OCI-LY1 (cell line): ENCODE measurements around the gene YBX2.
A peak's percentile ranks its signal among the peaks of the same experiment; 100 is the strongest.

Experiments used
- H2AFZ ChIP-seq: fragments of 200-600 bp; sonication (generic), shearing (Covaris generic); 2 replicates; pipeline ENCODE4 v1.6.0; 2014; ENCODE audit warnings: antibody characterized with exemption, mild to moderate bottlenecking, low read length
- H3F3A ChIP-seq: fragments of 200-600 bp; sonication (generic), shearing (Covaris generic); 2 replicates; pipeline ENCODE4 v1.6.0; 2014; ENCODE audit warnings: mild to moderate bottlenecking, antibody characterized with exemption, low read length, moderate library complexity; ENCODE audit not compliant: insufficient read depth
- H3K27ac ChIP-seq: fragments of 200-600 bp; sonication (generic); 2 replicates; pipeline ENCODE4 v1.5.1; 2014; ENCODE audit warnings: low read length, mixed run types, mild to moderate bottlenecking, low read depth; ENCODE audit not compliant: poor library complexity, severe bottlenecking
- H3K27me3 ChIP-seq: fragments of 200-600 bp; sonication (generic); 2 replicates; pipeline ENCODE4 v1.6.0; 2014; ENCODE audit warnings: antibody characterized with exemption, mild to moderate bottlenecking, low read length, moderate library complexity; ENCODE audit not compliant: insufficient read depth
- H3K36me3 ChIP-seq: fragments of 200-600 bp; sonication (generic); 2 replicates; pipeline ENCODE4 v1.6.1; 2014; ENCODE audit warnings: mild to moderate bottlenecking, antibody characterized with exemption, low read length, moderate library complexity, mixed read lengths; ENCODE audit not compliant: insufficient read depth
- H3K4me1 ChIP-seq: fragments of 200-600 bp; sonication (generic); 2 replicates; pipeline ENCODE4 v1.5.1; 2014; ENCODE audit warnings: mild to moderate bottlenecking, low read length, moderate library complexity; ENCODE audit not compliant: insufficient read depth, severe bottlenecking
- H3K4me2 ChIP-seq: fragments of 200-600 bp; sonication (generic), shearing (Covaris generic); 2 replicates; pipeline ENCODE4 v1.6.1; 2014; ENCODE audit warnings: low read length
- H3K4me3 ChIP-seq: fragments of 200-600 bp; sonication (generic); 2 replicates; pipeline ENCODE4 v1.5.1; 2014; ENCODE audit warnings: low read length, low read depth, mild to moderate bottlenecking, mixed read lengths; ENCODE audit not compliant: poor library complexity, severe bottlenecking
- H3K79me2 ChIP-seq: fragments of 200-600 bp; shearing (Covaris generic); 2 replicates; pipeline ENCODE4 v1.6.1; 2016; ENCODE audit warnings: mixed run types, low read length, mixed read lengths; ENCODE audit not compliant: insufficient read depth
- H3K9ac ChIP-seq: fragments of 200-600 bp; sonication (generic), shearing (Covaris generic); 2 replicates; pipeline ENCODE4 v1.6.1; 2014; ENCODE audit warnings: mild to moderate bottlenecking, low read length, mixed read lengths
- H3K9me2 ChIP-seq: fragments of 200-600 bp; sonication (generic), shearing (Covaris generic); 2 replicates; pipeline ENCODE4 v1.6.1; 2014; ENCODE audit warnings: low read depth, mild to moderate bottlenecking, low read length, mixed read lengths
- H3K9me3 ChIP-seq: fragments of 200-600 bp; shearing (Covaris generic); 2 replicates; pipeline ENCODE4 v1.6.1; 2014; ENCODE audit warnings: low read length, mixed read lengths
- H4K20me1 ChIP-seq: fragments of 200-600 bp; sonication (generic), shearing (Covaris generic); 2 replicates; pipeline ENCODE4 v1.6.0; 2016; ENCODE audit warnings: mild to moderate bottlenecking, low read length; ENCODE audit not compliant: insufficient read depth
- EZH2 ChIP-seq: fragments of 200-600 bp; sonication (generic), shearing (Covaris generic); IDR thresholded peaks from 2 replicates; pipeline ENCODE4 v1.8.0; 2017; ENCODE audit warnings: borderline replicate concordance, mixed run types, mild to moderate bottlenecking, antibody characterized with exemption, low read length, moderate library complexity, mixed read lengths
- TF ChIP-seq, protein P1 (sequence below): fragments of 200-600 bp; sonication (generic), shearing (Covaris generic); IDR thresholded peaks from 2 replicates; pipeline ENCODE4 v1.5.1; 2017; ENCODE audit warnings: mild to moderate bottlenecking, antibody characterized with exemption, low read length, moderate library complexity, mixed read lengths

YBX2 gene

DNA sequence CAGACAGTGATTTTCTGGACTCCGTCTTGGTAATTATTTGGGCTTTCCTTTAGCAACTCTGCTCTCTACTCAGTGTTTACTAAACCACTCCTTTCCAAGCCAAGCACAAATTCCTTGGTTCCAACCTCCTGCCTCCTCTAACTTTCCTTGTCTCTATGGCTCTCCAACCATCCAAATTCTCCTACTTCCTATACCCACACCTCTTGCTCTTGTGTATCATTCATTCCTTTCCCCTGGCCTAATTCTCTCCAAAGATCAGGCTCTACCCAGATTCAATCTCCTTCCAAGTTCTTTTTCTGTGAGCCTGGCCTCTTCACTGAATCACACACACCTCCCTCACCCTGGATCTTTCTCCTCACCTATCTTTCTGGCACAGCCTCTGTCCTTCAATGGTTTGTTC, 33.6 kb upstream of the YBX2 start:
- Histone ChIP-seq H3K4me1 (peaks cover 34% of the 10 kb centered on the region), H3K79me2 (no peaks in the 10 kb centered on the region), H3K27me3 (no peaks in the 10 kb centered on the region), H3F3A (no peaks in the 10 kb centered on the region), H4K20me1 (no peaks in the 10 kb centered on the region), H3K4me3 (peak overlapping the region; percentile 98), H3K27ac (no peak overlapping the region), H3K9me2 (no peaks in the 10 kb centered on the region), H3K9me3 (no peaks in the 10 kb centered on the region), H2AFZ (no peak overlapping the region), H3K36me3 (peaks cover 35% of the 10 kb centered on the region), H3K9ac (peak overlapping the region; percentile 94), H3K4me2 (peak overlapping the region; percentile 82)
- no peak for TF ChIP-seq EZH2
- TF ChIP-seq, protein P1, sequence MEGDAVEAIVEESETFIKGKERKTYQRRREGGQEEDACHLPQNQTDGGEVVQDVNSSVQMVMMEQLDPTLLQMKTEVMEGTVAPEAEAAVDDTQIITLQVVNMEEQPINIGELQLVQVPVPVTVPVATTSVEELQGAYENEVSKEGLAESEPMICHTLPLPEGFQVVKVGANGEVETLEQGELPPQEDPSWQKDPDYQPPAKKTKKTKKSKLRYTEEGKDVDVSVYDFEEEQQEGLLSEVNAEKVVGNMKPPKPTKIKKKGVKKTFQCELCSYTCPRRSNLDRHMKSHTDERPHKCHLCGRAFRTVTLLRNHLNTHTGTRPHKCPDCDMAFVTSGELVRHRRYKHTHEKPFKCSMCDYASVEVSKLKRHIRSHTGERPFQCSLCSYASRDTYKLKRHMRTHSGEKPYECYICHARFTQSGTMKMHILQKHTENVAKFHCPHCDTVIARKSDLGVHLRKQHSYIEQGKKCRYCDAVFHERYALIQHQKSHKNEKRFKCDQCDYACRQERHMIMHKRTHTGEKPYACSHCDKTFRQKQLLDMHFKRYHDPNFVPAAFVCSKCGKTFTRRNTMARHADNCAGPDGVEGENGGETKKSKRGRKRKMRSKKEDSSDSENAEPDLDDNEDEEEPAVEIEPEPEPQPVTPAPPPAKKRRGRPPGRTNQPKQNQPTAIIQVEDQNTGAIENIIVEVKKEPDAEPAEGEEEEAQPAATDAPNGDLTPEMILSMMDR: no peak

DNA sequence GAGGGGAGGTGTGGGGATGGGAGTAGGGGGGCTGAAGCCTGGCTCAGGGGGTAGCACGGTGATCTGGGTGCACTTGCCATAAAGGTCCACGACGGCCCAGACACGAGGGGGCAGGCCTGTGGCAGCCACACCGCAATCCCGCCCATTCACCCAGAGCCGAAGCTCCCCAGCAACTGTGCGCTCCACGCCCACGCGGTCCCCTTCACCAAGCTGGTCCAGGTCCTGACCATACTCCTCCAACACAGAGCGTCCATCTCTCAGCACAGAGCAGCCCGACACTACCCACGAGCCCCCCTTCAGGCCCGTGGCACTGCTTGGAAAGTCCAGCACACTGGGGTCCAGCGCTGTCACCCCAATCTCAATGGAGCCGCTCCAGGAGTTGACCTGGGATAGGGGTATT, 33.1 kb upstream of the YBX2 start:
- peaks cover 40% of the 10 kb centered on the region for H3K36me3 ChIP-seq
- no peaks in the 10 kb centered on the region for H3K79me2 ChIP-seq
- H3K4me3 ChIP-seq: peak overlapping the region; percentile 98
- peak overlapping the region; percentile 82 for H3K4me2 ChIP-seq
- no peaks in the 10 kb centered on the region for H3K9me3 ChIP-seq
- H4K20me1 ChIP-seq: no peaks in the 10 kb centered on the region
- H3K27ac ChIP-seq: no peak overlapping the region
- TF ChIP-seq, protein P1: no peak
- no peak for TF ChIP-seq EZH2
- peaks cover 33% of the 10 kb centered on the region for H3K4me1 ChIP-seq
- peak overlapping the region; percentile 94; the same call in 1 of the 2 replicates for H3K9ac ChIP-seq
- no peak overlapping the region for H2AFZ ChIP-seq
- no peaks in the 10 kb centered on the region for H3K27me3 ChIP-seq
- no peaks in the 10 kb centered on the region for H3K9me2 ChIP-seq
- H3F3A ChIP-seq: no peaks in the 10 kb centered on the region

DNA sequence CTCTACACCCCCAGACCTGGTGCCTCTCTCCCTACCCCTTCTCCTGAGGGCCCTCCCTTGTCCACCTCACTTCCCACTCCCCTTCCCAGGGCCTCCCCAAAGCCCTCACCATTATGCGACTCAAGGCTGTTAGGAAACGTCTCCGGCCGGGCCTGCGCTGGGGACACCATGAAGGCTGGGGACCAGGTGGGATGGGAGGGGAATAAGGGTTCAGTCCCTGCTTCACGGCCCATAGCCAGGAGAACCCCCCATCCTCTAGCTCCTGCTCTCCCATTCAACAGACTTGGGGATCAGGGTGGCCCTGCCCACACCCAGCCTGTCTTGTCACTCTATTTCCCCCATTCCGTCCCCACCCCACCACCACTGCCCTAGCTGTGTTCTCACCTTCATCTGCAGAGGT, 32.6 kb upstream of the YBX2 start:
- TF ChIP-seq, protein P1: no peak
- TF ChIP-seq EZH2: no peak
- no peak overlapping the region for H3K9ac ChIP-seq
- H3K27me3 ChIP-seq: no peaks in the 10 kb centered on the region
- H3K9me2 ChIP-seq: no peaks in the 10 kb centered on the region
- no peaks in the 10 kb centered on the region for H3K9me3 ChIP-seq
- no peak overlapping the region for H3K4me2 ChIP-seq
- H4K20me1 ChIP-seq: no peaks in the 10 kb centered on the region
- no peak overlapping the region for H3K4me3 ChIP-seq
- peaks cover 44% of the 10 kb centered on the region for H3K36me3 ChIP-seq
- H2AFZ ChIP-seq: no peak overlapping the region
- H3K27ac ChIP-seq: no peak overlapping the region
- no peaks in the 10 kb centered on the region for H3F3A ChIP-seq
- peaks cover 28% of the 10 kb centered on the region for H3K4me1 ChIP-seq
- no peaks in the 10 kb centered on the region for H3K79me2 ChIP-seq
